ENCODE measurements around the gene AP2A1.

DNA sequence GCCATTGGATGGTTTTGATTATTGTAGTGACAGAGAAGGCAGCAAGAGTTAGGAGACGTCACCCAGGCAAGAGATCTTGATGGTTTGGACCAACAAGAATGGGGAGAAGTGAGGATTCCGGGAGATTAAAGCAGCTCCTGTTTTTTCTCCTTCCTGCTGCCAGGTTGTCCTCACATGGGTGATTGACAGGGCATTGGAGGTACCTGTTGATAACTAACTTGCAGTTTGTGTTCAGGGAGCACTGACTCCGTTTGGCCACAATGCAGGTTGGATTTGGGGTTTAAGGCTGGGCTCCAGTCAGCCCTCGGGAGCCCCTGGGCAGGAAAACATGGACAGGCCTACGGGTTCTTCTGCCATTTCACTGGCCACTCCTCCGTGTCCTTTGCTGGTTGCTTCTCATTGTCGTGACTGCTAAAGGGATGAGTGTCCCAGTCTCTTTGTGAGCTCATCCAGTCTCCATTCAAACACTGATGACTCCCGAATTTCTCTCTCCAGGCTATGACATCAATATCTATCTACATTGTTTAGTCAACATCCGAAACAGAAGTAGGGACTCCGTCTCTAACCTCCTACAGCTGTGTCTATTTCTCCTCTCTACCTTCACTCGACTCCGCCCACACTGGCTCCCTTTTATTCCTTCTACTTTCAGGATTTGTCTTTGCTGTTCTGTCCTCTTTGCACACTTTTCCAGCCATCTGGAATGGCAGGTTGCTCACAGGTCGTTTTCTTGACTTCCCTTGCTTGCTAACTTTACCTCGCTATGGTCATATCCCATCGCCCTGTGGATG, 82.8 kb downstream of the AP2A1 start:
- TF ChIP-seq, protein P1, sequence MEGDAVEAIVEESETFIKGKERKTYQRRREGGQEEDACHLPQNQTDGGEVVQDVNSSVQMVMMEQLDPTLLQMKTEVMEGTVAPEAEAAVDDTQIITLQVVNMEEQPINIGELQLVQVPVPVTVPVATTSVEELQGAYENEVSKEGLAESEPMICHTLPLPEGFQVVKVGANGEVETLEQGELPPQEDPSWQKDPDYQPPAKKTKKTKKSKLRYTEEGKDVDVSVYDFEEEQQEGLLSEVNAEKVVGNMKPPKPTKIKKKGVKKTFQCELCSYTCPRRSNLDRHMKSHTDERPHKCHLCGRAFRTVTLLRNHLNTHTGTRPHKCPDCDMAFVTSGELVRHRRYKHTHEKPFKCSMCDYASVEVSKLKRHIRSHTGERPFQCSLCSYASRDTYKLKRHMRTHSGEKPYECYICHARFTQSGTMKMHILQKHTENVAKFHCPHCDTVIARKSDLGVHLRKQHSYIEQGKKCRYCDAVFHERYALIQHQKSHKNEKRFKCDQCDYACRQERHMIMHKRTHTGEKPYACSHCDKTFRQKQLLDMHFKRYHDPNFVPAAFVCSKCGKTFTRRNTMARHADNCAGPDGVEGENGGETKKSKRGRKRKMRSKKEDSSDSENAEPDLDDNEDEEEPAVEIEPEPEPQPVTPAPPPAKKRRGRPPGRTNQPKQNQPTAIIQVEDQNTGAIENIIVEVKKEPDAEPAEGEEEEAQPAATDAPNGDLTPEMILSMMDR (IDR thresholded peaks at IDR 0.05) = no peak
- TF ChIP-seq NFATC4 (CRISPR knock-in tag; IDR thresholded peaks at IDR 0.05) (no peak), MXD4 (CRISPR knock-in tag; IDR thresholded peaks at IDR 0.05; ENCODE audit: borderline replicate concordance) (no peak), CREB1 (CRISPR knock-in tag; IDR thresholded peaks at IDR 0.05) (no peak), ZNF232 (CRISPR knock-in tag; IDR thresholded peaks at IDR 0.05) (no peak)
- TF ChIP-seq, protein P2, sequence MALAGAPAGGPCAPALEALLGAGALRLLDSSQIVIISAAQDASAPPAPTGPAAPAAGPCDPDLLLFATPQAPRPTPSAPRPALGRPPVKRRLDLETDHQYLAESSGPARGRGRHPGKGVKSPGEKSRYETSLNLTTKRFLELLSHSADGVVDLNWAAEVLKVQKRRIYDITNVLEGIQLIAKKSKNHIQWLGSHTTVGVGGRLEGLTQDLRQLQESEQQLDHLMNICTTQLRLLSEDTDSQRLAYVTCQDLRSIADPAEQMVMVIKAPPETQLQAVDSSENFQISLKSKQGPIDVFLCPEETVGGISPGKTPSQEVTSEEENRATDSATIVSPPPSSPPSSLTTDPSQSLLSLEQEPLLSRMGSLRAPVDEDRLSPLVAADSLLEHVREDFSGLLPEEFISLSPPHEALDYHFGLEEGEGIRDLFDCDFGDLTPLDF (CRISPR knock-in tag; IDR thresholded peaks at IDR 0.05) = no peak
- TF ChIP-seq, protein P3, sequence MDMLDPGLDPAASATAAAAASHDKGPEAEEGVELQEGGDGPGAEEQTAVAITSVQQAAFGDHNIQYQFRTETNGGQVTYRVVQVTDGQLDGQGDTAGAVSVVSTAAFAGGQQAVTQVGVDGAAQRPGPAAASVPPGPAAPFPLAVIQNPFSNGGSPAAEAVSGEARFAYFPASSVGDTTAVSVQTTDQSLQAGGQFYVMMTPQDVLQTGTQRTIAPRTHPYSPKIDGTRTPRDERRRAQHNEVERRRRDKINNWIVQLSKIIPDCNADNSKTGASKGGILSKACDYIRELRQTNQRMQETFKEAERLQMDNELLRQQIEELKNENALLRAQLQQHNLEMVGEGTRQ (CRISPR knock-in tag; IDR thresholded peaks at IDR 0.05) = no peak
- TF ChIP-seq, protein P4, sequence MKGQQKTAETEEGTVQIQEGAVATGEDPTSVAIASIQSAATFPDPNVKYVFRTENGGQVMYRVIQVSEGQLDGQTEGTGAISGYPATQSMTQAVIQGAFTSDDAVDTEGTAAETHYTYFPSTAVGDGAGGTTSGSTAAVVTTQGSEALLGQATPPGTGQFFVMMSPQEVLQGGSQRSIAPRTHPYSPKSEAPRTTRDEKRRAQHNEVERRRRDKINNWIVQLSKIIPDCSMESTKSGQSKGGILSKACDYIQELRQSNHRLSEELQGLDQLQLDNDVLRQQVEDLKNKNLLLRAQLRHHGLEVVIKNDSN (CRISPR knock-in tag; IDR thresholded peaks at IDR 0.05) = no peak
- TF ChIP-seq, protein P5, sequence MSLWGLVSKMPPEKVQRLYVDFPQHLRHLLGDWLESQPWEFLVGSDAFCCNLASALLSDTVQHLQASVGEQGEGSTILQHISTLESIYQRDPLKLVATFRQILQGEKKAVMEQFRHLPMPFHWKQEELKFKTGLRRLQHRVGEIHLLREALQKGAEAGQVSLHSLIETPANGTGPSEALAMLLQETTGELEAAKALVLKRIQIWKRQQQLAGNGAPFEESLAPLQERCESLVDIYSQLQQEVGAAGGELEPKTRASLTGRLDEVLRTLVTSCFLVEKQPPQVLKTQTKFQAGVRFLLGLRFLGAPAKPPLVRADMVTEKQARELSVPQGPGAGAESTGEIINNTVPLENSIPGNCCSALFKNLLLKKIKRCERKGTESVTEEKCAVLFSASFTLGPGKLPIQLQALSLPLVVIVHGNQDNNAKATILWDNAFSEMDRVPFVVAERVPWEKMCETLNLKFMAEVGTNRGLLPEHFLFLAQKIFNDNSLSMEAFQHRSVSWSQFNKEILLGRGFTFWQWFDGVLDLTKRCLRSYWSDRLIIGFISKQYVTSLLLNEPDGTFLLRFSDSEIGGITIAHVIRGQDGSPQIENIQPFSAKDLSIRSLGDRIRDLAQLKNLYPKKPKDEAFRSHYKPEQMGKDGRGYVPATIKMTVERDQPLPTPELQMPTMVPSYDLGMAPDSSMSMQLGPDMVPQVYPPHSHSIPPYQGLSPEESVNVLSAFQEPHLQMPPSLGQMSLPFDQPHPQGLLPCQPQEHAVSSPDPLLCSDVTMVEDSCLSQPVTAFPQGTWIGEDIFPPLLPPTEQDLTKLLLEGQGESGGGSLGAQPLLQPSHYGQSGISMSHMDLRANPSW (CRISPR knock-in tag; conservative IDR thresholded peaks at IDR 0.05; ENCODE audit: low read depth) = no peak
